ENCODE data around the gene NAALADL1.

NAALADL1 gene

GRCh38 chr11:65059959-65060824 is 1.8 kb upstream of the NAALADL1 start:
- H3K4me3 ChIP-seq (ENCODE audit: low read depth, low read length) = no peak overlapping the region
- TF ChIP-seq CTCF (IDR thresholded peaks at IDR 0.05; ENCODE audit: borderline replicate concordance, insufficient read depth, low read depth, low read length) = no peak

GRCh38 chr11:65059523-65059922 is 1.2 kb upstream of the NAALADL1 start:
- H3K4me3 ChIP-seq (ENCODE audit: low read depth, low read length) = no peak overlapping the region
- no peak for TF ChIP-seq CTCF (IDR thresholded peaks at IDR 0.05; ENCODE audit: borderline replicate concordance, insufficient read depth, low read depth, low read length)

- no peak overlapping the region for H3K4me3 ChIP-seq (ENCODE audit: low read depth, low read length)
- TF ChIP-seq CTCF (IDR thresholded peaks at IDR 0.05; ENCODE audit: borderline replicate concordance, insufficient read depth, low read depth, low read length) = no peak
Measured at GRCh38 chr11:65058012-65058411, 341 bp downstream of the NAALADL1 start.

GRCh38 chr11:65057526-65057925 is 827 bp downstream of the NAALADL1 start:
- TF ChIP-seq CTCF (IDR thresholded peaks at IDR 0.05; ENCODE audit: borderline replicate concordance, insufficient read depth, low read depth, low read length) = no peak
- no peak overlapping the region for H3K4me3 ChIP-seq (ENCODE audit: low read depth, low read length)

- no peak overlapping the region for H3K4me3 ChIP-seq (ENCODE audit: low read depth, low read length)
- no peak for TF ChIP-seq CTCF (IDR thresholded peaks at IDR 0.05; ENCODE audit: borderline replicate concordance, insufficient read depth, low read depth, low read length)
Measured at GRCh38 chr11:65056999-65057398, 1.4 kb downstream of the NAALADL1 start.

GRCh38 chr11:65055538-65055937 is 2.8 kb downstream of the NAALADL1 start:
- H3K4me3 ChIP-seq (ENCODE audit: low read depth, low read length) = no peak overlapping the region
- TF ChIP-seq CTCF (IDR thresholded peaks at IDR 0.05; ENCODE audit: borderline replicate concordance, insufficient read depth, low read depth, low read length) = no peak

Measured in GM12875 (cell line).